Tibial nerve (tissue), 4 donors: ENCODE results near the gene ZNF319. TPM values are rescaled to one million over a fixed set of nuclear protein-coding genes. Genes with fewer than 3 reads are reported as not detected.

Source experiments
- DNase-seq, 2 donors: peaks; one replicate each; pipeline ENCODE4 v3.0.0-alpha.2; 2019; ENCODE audit warnings: low spot score in 2 of 2
- H3K27ac ChIP-seq, 4 donors: fragments of 200-600 bp; sonication (generic) in 3 of 4; one replicate each; pipeline ENCODE4 v1.5.1; 2017 to 2019; ENCODE audit warnings: mild to moderate bottlenecking in 1 of 4
- H3K27me3 ChIP-seq, 2 donors: fragments of 200-600 bp; sonication (generic) in 1 of 2; one replicate each; pipeline versions ENCODE4 v1.5.1 to v1.6.0; 2017 to 2019
- H3K36me3 ChIP-seq, 3 donors: fragments of 200-600 bp; sonication (generic); one replicate each; pipeline ENCODE4 v1.5.1; 2018 to 2019
- H3K4me1 ChIP-seq, 4 donors: fragments of 200-600 bp; sonication (generic) in 3 of 4; one replicate each; pipeline ENCODE4 v1.5.1; 2017 to 2019
- H3K4me3 ChIP-seq, 4 donors: fragments of 200-600 bp; sonication (generic) in 3 of 4; one replicate each; pipeline ENCODE4 v1.5.1; 2017 to 2019; ENCODE audit warnings: mild to moderate bottlenecking in 1 of 4, moderate library complexity in 1 of 4
- H3K9me3 ChIP-seq, 4 donors: fragments of 200-600 bp; sonication (generic) in 3 of 4; one replicate each; pipeline ENCODE4 v1.5.1; 2017 to 2019
- EP300 ChIP-seq, 2 donors: sonication (generic); formaldehyde crosslinking; IDR thresholded peaks; one replicate each; pipeline ENCODE4 v1.6.1; 2017; ENCODE audit warnings: antibody characterized with exemption in 2 of 2, mild to moderate bottlenecking in 1 of 2
- POLR2A ChIP-seq, 2 donors: fragments of 450-650 bp; IDR thresholded peaks; one replicate each; pipeline ENCODE4 v1.6.1; 2017; ENCODE audit warnings: antibody characterized with exemption in 2 of 2, mild to moderate bottlenecking in 2 of 2, moderate library complexity in 2 of 2
- WGBS, 2 donors: methylation state at CpG; one replicate each; pipeline ENCODE4 v1.1.5; 2018; 5-methylcytosine and 5-hydroxymethylcytosine counted together
- total RNA-seq, 4 donors: library from RNA; depleted of rRNA; stranded (reverse); fragments of >200 nt; gene quantifications; one replicate each; pipeline ENCODE4 v1.1.0, GENCODE V29; 2016
- TF ChIP-seq, protein P1 (sequence below), 5 experiments: fragments of 200-600 bp in 3 of 5; fragments of 450-650 bp in 2 of 5; sonication (generic) in 3 of 5; IDR thresholded peaks; one replicate each; pipeline ENCODE4 v1.5.1; 2016 to 2019; ENCODE audit warnings: antibody characterized with exemption in 5 of 5, mild to moderate bottlenecking in 3 of 5, moderate library complexity in 2 of 5

ZNF319 gene
- total RNA-seq, 4 donors from 2014 or later = 7.5 to 11.6 (median 9.1) TPM

DNA sequence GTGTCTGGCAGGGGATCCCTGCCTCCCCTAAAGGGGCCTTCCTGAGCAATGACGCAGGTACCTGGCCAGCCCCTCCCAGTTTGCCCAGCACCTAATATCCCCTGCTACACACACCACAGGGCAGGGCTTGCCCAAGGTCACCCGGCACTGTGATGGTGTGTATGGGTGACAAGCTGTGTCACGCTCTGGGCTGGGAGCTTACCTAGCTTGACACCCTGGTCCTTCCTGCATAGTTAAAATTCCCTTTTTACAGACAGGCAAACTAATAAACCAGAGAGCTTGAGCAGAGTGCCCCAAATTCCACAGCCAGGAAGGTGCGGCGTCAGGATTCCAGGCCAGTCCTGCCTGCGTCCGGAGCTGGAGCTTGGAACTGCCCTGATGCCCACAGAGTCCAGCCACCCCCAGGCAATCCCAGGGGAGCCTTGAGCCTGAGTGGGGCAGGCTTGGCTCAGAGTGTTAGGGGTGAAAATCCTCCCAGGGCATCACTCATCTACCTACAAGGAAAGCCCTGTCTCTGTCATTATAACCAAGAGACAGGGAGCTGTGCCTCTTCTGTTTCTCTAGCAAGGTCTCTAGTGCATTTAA lies 43.2 kb upstream of the ZNF319 start:
- TF ChIP-seq POLR2A (IDR thresholded peaks at IDR 0.05) (no peak), EP300 (IDR thresholded peaks at IDR 0.05) (no peak)
- TF ChIP-seq, protein P1, sequence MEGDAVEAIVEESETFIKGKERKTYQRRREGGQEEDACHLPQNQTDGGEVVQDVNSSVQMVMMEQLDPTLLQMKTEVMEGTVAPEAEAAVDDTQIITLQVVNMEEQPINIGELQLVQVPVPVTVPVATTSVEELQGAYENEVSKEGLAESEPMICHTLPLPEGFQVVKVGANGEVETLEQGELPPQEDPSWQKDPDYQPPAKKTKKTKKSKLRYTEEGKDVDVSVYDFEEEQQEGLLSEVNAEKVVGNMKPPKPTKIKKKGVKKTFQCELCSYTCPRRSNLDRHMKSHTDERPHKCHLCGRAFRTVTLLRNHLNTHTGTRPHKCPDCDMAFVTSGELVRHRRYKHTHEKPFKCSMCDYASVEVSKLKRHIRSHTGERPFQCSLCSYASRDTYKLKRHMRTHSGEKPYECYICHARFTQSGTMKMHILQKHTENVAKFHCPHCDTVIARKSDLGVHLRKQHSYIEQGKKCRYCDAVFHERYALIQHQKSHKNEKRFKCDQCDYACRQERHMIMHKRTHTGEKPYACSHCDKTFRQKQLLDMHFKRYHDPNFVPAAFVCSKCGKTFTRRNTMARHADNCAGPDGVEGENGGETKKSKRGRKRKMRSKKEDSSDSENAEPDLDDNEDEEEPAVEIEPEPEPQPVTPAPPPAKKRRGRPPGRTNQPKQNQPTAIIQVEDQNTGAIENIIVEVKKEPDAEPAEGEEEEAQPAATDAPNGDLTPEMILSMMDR (IDR thresholded peaks at IDR 0.05) = no peak
- WGBS, 2 donors = 81 to 84% methylated on average over 5 to 7 of the region's 7 CpGs
- peaks cover 0 to 66% (median 0%) of the 10 kb centered on the region in 3 donors for H3K36me3 ChIP-seq

DNA sequence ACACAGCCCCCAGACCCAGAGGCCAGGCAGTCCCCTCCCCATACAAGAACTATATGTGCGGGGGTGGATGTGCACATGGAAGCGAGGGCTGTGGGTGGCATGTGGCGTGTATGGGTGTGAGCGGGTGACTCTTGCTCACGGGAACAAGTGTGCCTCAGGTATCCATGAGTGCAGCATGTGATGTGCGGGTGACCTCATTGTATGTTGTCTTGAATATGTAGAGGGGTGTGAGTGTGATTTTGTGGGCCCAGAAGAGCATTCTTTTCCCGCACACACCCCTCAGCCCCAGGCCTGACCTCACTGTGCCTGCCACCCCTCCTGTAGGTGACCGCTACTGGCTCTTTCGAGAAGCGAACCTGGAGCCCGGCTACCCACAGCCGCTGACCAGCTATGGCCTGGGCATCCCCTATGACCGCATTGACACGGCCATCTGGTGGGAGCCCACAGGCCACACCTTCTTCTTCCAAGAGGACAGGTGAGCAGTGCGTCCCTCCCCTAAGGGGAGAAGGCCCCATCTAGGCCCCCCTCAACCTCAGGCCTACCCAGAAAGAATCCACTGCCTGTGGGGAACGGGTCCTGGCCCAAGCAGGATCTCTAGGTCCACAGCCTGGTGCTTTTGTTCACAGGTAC lies 42.5 kb upstream of the ZNF319 start:
- Histone ChIP-seq H3K4me1 (peaks cover 0 to 30% (median 16%) of the 10 kb centered on the region in 4 donors), H3K36me3 (peaks cover 0 to 73% (median 0%) of the 10 kb centered on the region in 3 donors), H3K9me3 (no peaks in the 10 kb centered on the region), H3K27ac (no peak overlapping the region), H3K27me3 (no peaks in the 10 kb centered on the region), H3K4me3 (no peak overlapping the region)
- TF ChIP-seq, protein P1 (IDR thresholded peaks at IDR 0.05) = no peak
- no peak for TF ChIP-seq EP300 (IDR thresholded peaks at IDR 0.05)
- TF ChIP-seq POLR2A (IDR thresholded peaks at IDR 0.05) = no peak
- 93% methylated on average over 14 to 16 of the region's 16 CpGs for WGBS, 2 donors
- DNase-seq = no peak

More for the DNA sequence above, 43.2 kb upstream of the ZNF319 start:
- H3K27ac ChIP-seq = no peak overlapping the region
- no peaks in the 10 kb centered on the region for H3K9me3 ChIP-seq
- no peaks in the 10 kb centered on the region for H3K27me3 ChIP-seq
- DNase-seq = no peak
- peaks cover 0 to 37% (median 19%) of the 10 kb centered on the region in 4 donors for H3K4me1 ChIP-seq
- no peak overlapping the region for H3K4me3 ChIP-seq

GRCh38 chr16:58042001-58042885 lies 41.8 kb upstream of the ZNF319 start:
- WGBS, 2 donors = 84 to 88% methylated on average over 22 of the region's 22 CpGs
- no peak for DNase-seq
- H3K27ac ChIP-seq = peak overlapping the region in 1 of 4 donors; percentile 10
- H3K9me3 ChIP-seq = no peaks in the 10 kb centered on the region
- H3K4me1 ChIP-seq = peaks cover 0 to 23% (median 14%) of the 10 kb centered on the region in 4 donors
- peaks cover 0 to 81% (median 0%) of the 10 kb centered on the region in 3 donors for H3K36me3 ChIP-seq
- H3K4me3 ChIP-seq = no peak overlapping the region
- TF ChIP-seq, protein P1 (IDR thresholded peaks at IDR 0.05) = no peak
- TF ChIP-seq POLR2A (IDR thresholded peaks at IDR 0.05) = no peak
- TF ChIP-seq EP300 (IDR thresholded peaks at IDR 0.05) = no peak
- no peaks in the 10 kb centered on the region for H3K27me3 ChIP-seq

DNA sequence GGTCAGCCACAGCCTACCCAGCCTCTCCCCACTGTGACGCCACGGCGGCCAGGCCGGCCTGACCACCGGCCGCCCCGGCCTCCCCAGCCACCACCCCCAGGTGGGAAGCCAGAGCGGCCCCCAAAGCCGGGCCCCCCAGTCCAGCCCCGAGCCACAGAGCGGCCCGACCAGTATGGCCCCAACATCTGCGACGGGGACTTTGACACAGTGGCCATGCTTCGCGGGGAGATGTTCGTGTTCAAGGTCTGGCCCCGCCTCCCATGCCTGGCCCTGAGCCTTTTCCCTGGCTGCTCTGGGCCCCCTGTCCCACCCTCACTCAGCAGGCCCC lies 41.1 kb upstream of the ZNF319 start:
- WGBS, 2 donors = 86 to 95% methylated on average over 4 to 11 of the region's 18 CpGs

DNA sequence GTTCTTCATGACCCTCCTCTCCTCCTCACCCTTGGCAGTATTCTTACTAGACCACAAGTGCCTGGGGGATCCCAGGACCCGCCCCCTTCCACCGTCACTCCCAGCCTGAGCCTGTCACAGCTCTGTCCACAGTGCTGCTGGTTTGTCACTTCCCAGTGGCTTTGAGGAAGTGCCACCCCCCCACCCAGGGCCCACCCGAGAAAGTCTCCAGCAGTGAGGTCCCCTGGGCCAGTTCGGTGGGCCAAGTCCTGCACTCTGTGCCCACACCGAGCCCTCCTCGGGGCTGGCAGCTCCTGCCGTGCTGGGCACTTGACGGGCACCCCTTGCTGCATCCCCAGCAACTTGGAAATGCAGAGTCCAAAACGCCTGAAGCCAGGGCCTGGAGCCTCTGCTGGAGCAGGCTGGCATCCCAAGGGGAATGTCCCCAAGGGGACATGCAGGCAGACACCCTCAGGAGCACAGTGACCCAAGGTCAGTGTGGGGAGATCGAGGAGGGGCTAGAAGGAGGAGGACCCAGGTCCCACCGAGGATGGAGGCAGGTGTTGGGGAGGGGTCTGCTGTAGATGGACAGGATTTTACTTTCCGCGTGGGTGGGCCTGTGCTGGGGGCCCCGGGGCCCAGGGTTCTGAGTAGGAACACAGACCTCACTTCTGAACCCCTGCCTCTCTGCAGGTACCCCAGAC lies 40.6 kb upstream of the ZNF319 start:
- peaks cover 0 to 81% (median 0%) of the 10 kb centered on the region in 3 donors for H3K36me3 ChIP-seq
- no peak for DNase-seq
- H3K27me3 ChIP-seq = no peaks in the 10 kb centered on the region
- H3K4me1 ChIP-seq = peaks cover 0 to 11% (median 5%) of the 10 kb centered on the region in 4 donors
- TF ChIP-seq POLR2A (IDR thresholded peaks at IDR 0.05) (no peak), EP300 (IDR thresholded peaks at IDR 0.05) (no peak)
- TF ChIP-seq, protein P1 (IDR thresholded peaks at IDR 0.05) = no peak
- no peak overlapping the region for H3K4me3 ChIP-seq
- peak overlapping the region in 1 of 4 donors; percentile 10 for H3K27ac ChIP-seq
- 73 to 76% methylated on average over 5 to 11 of the region's 14 CpGs for WGBS, 2 donors
- H3K9me3 ChIP-seq = no peaks in the 10 kb centered on the region

More for the DNA sequence above, 41.1 kb upstream of the ZNF319 start:
- no peaks in the 10 kb centered on the region for H3K9me3 ChIP-seq
- H3K4me3 ChIP-seq = no peak overlapping the region
- H3K36me3 ChIP-seq = peaks cover 0 to 81% (median 0%) of the 10 kb centered on the region in 3 donors
- peak overlapping the region in 1 of 4 donors; percentile 10 for H3K27ac ChIP-seq
- no peak for TF ChIP-seq EP300 (IDR thresholded peaks at IDR 0.05)
- no peaks in the 10 kb centered on the region for H3K27me3 ChIP-seq
- DNase-seq = no peak
- H3K4me1 ChIP-seq = peaks cover 0 to 16% (median 9%) of the 10 kb centered on the region in 4 donors
